ENCODE data around the gene POLR2I.

Gene POLR2I

DNA sequence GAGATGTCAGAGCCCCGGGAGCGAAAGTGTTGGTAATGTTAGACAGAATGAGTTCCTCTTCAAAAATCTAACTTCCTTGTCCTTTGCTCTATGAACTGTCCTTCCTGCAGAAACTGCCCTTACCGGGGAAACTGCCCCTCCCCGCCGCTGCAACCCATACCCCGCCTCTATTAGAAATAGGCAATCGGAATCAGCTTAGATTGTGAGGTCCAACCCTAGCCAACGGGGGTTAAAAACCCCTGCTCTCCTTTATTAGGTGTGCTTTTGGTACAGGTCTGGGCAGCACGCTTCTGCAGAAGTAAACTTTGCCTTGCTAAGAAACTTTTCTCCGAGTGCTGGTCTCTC, 13.7 kb upstream of the POLR2I start:
- TF ChIP-seq, protein P1, sequence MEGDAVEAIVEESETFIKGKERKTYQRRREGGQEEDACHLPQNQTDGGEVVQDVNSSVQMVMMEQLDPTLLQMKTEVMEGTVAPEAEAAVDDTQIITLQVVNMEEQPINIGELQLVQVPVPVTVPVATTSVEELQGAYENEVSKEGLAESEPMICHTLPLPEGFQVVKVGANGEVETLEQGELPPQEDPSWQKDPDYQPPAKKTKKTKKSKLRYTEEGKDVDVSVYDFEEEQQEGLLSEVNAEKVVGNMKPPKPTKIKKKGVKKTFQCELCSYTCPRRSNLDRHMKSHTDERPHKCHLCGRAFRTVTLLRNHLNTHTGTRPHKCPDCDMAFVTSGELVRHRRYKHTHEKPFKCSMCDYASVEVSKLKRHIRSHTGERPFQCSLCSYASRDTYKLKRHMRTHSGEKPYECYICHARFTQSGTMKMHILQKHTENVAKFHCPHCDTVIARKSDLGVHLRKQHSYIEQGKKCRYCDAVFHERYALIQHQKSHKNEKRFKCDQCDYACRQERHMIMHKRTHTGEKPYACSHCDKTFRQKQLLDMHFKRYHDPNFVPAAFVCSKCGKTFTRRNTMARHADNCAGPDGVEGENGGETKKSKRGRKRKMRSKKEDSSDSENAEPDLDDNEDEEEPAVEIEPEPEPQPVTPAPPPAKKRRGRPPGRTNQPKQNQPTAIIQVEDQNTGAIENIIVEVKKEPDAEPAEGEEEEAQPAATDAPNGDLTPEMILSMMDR (IDR thresholded peaks at IDR 0.05; ENCODE audit: low read depth, low read length): no peak
- peak overlapping the region; percentile 65 for H3K4me3 ChIP-seq (ENCODE audit: low read depth, low read length)

DNA sequence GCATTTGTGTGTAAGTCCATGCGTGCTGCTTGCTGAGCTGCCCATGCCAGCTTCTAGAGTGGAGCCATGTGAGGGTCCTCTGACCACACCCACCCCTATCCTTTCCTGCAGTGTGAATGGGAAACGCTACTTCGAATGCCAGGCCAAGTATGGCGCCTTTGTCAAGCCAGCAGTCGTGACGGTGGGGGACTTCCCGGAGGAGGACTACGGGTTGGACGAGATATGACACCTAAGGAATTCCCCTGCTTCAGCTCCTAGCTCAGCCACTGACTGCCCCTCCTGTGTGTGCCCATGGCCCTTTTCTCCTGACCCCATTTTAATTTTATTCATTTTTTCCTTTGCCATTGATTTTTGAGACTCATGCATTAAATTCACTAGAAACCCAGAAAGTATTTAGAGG, 10.9 kb upstream of the POLR2I start:
- TF ChIP-seq, protein P1 (IDR thresholded peaks at IDR 0.05; ENCODE audit: low read depth, low read length): no peak
- no peak overlapping the region for H3K4me3 ChIP-seq (ENCODE audit: low read depth, low read length)

DNA sequence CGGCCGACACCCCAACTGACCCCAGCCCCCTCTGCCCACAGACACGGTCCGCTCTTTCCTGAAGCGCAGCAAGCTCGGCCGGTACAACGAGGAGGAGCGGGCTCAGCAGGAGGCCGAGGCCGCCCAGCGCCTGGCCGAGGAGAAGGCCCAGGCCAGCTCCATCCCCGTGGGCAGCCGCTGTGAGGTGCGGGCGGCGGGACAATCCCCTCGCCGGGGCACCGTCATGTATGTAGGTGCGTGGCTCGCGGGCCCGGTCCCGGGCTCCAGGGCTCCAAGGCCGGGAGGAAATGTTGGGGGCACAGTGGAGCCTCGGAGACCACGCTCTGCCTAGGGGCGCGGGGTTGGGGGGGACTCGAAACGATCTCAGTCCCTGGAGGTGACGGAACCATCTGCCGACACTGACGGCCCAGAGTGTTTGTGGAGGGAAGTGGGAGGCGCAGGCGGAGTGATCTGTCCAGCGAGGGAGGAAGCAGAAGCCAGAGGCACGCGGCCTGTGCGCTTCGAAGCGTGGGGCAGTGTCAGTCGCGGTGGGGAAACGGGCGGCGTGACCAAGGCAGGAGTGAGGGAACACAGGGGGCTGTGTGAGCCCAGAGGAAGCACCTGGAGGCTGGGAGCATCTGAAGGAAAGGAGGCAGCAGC, 6.9 kb upstream of the POLR2I start:
- H3K4me3 ChIP-seq (ENCODE audit: low read depth, low read length): no peak overlapping the region
- TF ChIP-seq, protein P1 (IDR thresholded peaks at IDR 0.05; ENCODE audit: low read depth, low read length): no peak

DNA sequence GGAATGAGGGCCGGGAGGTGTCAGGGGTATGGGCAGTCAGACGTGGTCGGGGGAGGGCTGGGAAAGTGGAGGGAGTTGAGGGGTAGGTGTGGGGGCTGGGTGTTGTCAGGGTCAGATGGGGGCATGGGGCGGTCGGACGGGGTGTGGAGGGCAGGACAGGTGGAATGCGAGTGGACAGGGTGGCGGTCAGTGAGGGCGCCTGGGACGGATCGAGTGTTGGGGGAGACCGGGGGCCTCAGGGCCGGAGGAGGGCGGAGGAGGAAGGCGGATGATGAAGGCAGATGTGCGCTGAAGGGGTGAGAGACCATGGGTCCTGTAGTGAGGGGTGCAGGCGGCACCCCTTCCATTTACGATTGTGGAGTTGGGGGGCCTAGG, 6.3 kb upstream of the POLR2I start:
- no peak overlapping the region for H3K4me3 ChIP-seq (ENCODE audit: low read depth, low read length)
- TF ChIP-seq, protein P1 (IDR thresholded peaks at IDR 0.05; ENCODE audit: low read depth, low read length): no peak

DNA sequence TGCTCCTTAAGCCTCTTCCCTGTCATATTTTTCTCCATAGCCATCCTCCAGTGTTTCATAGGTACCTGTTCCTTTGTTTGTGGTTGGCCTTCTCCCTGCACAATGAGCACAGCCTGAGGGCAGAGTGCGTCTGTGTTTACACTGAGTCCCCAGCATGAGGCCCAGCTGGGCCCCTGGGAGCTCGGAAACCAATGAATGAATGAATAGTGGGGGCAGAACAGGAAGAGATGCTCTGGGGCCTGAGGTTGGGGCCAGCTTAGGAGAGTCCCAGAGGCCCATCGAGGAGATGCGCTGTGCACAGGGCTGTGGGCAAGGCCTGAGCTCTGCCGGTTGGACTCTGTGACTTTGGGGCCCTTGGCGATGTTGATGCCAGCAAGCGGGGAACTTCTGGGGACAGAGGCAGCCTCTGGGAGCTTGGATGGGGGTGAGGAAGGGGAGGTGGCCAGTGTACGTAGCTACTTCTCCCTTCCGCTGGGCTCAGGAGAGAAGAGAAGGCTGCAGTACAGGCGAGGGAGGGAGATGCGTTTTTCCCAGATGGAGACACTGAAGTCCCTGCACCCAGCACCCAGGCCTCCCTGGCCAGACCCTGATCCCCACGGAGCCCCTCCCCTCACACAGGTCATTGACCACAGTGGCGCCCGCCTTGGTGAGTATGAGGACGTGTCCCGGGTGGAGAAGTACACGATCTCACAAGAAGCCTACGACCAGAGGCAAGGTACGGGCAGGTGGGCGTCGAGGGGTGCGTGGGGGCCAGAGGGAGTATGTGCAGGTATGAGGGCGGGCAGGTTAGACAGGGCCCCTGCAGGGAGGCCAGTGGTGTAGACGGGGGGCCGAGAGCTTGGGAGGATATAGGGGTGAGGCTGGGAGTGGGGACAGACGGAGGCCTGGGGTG, 5.7 kb upstream of the POLR2I start:
- TF ChIP-seq, protein P1 (IDR thresholded peaks at IDR 0.05; ENCODE audit: low read depth, low read length): no peak

DNA sequence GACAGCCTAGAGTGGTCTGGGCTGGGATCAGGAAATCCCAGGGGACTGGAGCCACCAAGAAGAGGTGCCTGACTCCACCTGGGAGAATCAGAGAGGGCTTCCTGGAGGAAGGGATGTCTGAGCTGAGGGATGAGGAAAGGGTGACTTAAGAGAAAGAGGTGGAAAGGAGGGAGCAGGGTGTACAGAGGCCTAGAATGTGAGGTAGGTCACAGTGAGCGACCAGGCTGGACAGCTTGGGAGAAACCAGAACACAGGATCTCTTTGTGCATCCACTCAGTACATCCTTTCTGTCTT, 1.6 kb upstream of the POLR2I start:
- TF ChIP-seq, protein P1 (IDR thresholded peaks at IDR 0.05; ENCODE audit: low read depth, low read length): no peak
- H3K4me3 ChIP-seq (ENCODE audit: low read depth, low read length): peak overlapping the region; percentile 79

More for the DNA sequence above, 5.7 kb upstream of the POLR2I start:
- H3K4me3 ChIP-seq (ENCODE audit: low read depth, low read length): no peak overlapping the region
